ENCODE measurements around the gene PLA2G2C.

Gene PLA2G2C

DNA sequence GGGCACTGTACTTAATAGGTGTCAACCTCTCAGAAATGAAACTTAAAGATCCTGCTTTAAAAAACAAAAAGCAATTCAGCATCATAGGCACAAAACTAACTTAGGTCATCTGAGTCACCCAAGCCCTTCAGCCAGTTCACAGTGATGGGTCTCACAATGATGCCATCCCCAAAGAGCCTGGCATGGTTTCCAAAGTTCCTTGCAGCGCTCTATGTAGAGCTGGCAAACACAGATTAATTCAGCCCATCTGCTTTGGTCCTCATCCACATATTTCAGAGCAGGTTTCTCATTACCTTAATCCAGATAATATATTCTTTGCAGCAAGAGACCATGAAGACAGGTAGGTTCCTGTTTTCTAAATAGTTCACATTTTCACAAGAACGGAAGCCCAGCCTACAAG is 14.6 kb upstream of the PLA2G2C start:
- DNase-seq (ENCODE audit: low spot score), result no peak
- TF ChIP-seq, protein P1, sequence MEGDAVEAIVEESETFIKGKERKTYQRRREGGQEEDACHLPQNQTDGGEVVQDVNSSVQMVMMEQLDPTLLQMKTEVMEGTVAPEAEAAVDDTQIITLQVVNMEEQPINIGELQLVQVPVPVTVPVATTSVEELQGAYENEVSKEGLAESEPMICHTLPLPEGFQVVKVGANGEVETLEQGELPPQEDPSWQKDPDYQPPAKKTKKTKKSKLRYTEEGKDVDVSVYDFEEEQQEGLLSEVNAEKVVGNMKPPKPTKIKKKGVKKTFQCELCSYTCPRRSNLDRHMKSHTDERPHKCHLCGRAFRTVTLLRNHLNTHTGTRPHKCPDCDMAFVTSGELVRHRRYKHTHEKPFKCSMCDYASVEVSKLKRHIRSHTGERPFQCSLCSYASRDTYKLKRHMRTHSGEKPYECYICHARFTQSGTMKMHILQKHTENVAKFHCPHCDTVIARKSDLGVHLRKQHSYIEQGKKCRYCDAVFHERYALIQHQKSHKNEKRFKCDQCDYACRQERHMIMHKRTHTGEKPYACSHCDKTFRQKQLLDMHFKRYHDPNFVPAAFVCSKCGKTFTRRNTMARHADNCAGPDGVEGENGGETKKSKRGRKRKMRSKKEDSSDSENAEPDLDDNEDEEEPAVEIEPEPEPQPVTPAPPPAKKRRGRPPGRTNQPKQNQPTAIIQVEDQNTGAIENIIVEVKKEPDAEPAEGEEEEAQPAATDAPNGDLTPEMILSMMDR (IDR thresholded peaks at IDR 0.05; ENCODE audit: extremely low read depth, missing control alignments), result no peak

DNA sequence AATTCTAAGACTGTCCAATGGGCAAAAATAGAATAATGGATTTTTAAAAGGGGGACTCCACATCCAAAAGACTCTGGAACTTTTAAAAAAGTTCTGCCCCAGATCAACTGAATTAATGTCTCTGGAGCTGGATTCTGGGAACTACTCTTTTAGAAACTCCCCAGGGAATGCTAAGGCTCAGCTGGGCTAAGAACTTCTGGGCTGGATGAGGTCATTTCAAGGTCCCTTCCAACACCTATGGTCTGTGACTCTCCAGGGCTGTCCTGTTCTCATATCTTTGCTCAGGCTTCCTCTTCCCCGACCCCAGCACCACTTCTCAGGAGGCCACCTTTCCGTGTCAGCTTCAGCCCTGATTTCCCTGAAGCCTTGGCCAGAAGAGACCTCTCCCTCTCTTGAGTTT is 13.5 kb upstream of the PLA2G2C start:
- DNase-seq (ENCODE audit: low spot score), result no peak
- TF ChIP-seq, protein P1 (IDR thresholded peaks at IDR 0.05; ENCODE audit: extremely low read depth, missing control alignments), result no peak

DNA sequence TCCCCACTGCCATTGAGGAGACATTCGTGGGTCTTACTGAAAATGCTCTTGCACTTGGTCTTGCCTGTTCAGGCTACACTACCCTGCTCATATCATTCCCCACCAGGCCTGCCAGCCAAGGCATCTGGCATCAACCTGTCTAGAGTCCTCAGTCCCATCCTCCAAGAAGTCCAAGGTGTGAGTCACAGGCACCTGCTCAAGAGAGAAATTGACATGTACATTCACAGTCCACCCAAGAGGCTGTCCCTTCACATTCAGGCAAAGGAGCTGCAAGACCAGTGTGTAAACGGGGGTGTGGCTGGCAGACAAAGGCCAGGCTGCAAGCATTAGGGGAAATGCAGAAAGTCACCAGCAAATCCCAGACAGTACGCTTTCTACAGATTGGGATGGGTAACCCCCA is 13.1 kb upstream of the PLA2G2C start:
- no peak for DNase-seq (ENCODE audit: low spot score)

DNA sequence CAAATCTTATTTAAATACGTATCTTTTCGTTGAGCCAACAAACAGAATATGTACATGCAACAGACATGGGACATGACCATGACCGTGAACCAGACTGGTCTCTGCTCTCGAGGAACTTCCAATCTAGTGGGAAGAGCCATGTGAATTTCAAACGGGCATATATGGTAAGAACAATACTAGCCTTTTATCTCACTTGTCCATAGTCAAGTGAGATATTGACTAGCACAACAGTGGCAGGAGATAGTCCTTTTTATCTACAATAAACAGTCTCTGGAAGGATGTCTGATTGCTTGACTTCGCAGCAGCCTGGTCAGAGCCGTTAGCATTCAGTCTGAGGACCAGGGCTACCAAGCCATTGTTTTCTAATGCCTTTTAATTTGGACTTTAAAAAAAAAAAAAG is 12.6 kb upstream of the PLA2G2C start:
- DNase-seq (ENCODE audit: low spot score), result no peak
- TF ChIP-seq, protein P1 (IDR thresholded peaks at IDR 0.05; ENCODE audit: extremely low read depth, missing control alignments), result no peak

More for the DNA sequence above, 13.1 kb upstream of the PLA2G2C start:
- TF ChIP-seq, protein P1 (IDR thresholded peaks at IDR 0.05; ENCODE audit: extremely low read depth, missing control alignments), result no peak

DNA sequence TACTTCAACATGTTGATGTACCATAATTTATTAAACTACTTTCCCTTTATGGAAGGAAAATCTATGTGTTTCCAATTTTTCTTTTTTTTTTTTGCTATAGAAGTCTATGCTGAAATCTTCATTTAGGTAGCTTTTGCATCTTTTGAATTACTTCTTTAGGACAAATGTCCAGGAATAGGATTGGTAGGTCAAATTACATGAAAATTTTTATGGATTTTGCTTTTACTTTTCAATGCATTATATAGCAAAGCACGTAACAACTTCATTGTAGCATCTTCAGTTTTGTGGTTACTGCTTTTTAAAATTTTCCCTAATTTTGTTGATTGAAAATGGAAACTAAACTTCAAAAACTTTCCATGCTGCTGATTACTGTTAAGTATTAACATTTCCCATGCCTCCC is 12.0 kb upstream of the PLA2G2C start:
- TF ChIP-seq, protein P1 (IDR thresholded peaks at IDR 0.05; ENCODE audit: extremely low read depth, missing control alignments), result no peak
- DNase-seq (ENCODE audit: low spot score), result no peak

DNA sequence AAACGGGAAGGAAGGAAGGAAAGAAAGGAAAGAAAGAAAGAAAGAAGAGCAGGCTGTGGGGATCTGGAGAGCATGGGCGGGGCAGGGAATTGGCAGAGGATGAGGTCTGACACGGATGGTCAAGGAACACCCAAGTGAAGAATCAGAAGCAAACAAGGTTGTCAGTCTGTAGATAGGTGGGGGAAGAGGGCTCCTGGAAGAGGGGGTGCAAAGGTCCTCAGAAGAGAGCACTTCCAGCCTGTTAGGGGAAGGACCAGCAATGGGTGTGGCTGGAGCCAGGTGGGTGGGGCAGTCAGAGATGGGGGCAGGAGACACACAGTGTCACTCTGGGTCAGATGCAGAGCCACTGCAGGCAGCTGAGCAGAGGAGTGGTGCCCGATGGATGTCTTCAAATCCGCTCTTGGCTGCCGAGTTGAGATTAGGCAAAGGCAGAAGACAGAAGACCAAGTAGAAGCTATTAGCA is 11.0 kb upstream of the PLA2G2C start:
- DNase-seq (ENCODE audit: low spot score), result no peak
- TF ChIP-seq, protein P1 (IDR thresholded peaks at IDR 0.05; ENCODE audit: extremely low read depth, missing control alignments), result no peak

DNA sequence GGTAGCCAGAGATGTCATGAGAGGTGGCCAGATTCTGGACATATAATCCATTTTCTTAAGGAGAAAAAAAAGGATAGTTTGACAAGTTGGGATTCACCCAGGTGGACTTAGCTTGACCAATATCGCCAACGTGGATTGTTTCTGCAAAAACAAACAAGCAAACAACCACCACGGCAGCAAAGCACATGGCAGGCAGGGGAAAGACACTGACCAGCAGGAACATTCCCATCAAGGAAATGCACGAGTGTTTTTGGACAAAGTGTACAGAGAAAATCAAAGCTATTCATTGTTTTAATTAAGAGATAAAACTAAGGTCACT is 9.1 kb upstream of the PLA2G2C start:
- TF ChIP-seq, protein P1 (IDR thresholded peaks at IDR 0.05; ENCODE audit: extremely low read depth, missing control alignments), result no peak

More for the DNA sequence above, 9.1 kb upstream of the PLA2G2C start:
- DNase-seq (ENCODE audit: low spot score), result no peak
